GM12874 (cell line): ENCODE data around the gene PAX8.

Experiments
- TF ChIP-seq, protein P1 (sequence below): IDR thresholded peaks from 2 replicates; pipeline ENCODE4 v1.5.1; 2011; ENCODE audit warnings: low read depth, mild to moderate bottlenecking, control low read depth, low read length, moderate library complexity; ENCODE audit not compliant: insufficient read depth

The PAX8 gene

DNA sequence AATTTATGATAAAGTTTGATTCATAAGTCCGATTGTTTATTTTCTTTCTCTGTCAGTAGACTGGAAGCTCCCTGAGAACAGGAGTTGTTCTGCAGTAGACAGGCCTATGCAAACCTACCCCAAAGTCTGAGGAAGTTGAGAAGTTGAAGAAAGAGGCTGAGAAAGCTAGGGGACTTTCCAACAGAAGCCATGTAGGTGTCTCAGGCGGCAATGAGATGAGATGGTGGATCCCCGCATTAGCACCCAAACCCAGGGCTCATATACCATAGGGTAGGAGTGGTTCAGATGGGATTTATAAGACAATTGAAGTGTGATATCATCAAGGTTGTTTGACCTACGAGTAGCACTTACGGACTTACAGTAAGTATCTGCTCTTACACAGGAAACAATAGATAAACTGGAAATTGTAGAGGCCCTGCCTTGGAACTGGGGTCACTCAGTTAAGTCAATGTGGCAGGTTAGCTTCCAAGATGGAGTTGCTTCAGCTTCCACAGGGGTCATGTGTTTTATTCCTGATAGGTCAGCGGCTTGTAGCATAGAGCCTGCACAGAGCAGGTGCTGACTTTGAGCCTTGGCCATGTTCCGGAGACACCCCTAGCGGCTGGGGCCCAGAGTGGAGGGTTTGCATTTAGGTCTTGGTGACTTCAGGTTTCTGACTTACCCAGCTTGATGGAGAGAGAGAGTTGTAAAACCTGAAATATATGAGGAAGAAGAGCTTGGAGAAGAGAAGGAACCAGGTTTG is 107.2 kb downstream of the PAX8 start:
- TF ChIP-seq, protein P1, sequence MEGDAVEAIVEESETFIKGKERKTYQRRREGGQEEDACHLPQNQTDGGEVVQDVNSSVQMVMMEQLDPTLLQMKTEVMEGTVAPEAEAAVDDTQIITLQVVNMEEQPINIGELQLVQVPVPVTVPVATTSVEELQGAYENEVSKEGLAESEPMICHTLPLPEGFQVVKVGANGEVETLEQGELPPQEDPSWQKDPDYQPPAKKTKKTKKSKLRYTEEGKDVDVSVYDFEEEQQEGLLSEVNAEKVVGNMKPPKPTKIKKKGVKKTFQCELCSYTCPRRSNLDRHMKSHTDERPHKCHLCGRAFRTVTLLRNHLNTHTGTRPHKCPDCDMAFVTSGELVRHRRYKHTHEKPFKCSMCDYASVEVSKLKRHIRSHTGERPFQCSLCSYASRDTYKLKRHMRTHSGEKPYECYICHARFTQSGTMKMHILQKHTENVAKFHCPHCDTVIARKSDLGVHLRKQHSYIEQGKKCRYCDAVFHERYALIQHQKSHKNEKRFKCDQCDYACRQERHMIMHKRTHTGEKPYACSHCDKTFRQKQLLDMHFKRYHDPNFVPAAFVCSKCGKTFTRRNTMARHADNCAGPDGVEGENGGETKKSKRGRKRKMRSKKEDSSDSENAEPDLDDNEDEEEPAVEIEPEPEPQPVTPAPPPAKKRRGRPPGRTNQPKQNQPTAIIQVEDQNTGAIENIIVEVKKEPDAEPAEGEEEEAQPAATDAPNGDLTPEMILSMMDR, result no peak

DNA sequence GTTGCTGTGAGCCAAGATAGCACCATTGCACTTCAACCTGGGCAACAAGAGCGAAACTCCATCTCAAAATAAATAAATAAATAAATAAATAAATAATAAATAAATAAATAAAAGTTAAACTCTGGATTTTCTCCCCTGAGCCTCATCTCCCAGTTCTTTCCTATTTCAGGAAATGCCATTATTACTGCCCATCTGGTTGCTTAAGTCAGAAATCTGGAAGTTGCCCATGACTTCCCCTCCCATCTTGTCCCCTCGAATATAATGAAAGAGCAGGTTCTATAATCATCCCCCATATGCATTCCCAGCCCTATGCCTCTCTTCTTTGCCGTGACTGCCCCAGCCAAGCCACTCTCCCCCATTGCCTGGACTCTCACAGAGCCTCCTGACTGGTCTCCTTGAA is 109.1 kb downstream of the PAX8 start:
- TF ChIP-seq, protein P1, result no peak

DNA sequence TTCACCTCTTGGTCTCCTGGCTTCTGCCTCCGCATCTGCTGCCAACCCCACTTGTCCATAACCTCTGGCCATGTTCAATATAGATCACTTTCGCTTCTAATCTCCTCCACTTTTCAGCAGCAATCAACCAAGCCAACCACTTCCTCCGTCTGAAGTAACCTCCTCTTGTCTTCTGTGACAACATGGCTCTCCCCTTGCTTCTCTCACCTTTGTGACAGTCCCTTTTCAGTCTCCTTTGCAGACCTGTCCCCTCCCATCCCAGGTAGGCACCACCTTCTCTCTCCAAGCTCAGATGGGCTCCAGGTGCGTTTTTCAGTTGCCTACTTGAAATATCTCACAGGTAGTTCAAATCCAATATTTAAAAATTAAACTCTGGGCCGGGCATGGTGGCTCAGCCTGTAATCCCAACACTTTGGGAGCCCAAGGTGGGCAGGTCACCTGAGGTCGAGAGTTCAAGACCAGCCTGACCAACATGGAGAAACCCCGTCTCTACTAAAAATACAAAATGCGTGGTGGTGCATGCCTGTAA is 109.7 kb downstream of the PAX8 start:
- TF ChIP-seq, protein P1, result no peak

DNA sequence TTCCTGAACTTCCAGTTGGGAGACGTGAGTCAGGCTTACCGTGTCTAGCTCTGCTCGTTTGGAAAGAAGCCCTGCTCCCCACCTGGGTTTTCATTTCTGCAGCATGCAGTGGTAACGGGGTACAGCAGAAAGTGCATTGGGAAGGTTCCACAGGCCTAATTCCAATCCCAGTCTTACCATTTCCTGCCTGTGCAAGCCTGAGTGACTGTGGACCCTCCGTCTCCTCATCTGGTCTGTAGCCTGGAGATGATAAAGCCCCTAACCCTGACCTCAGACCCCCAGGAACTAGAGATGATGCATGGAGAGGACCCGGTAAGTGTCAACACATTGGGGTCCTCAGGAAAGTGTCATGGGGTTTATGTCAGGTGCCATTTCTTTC is 110.8 kb downstream of the PAX8 start:
- TF ChIP-seq, protein P1, result no peak

DNA sequence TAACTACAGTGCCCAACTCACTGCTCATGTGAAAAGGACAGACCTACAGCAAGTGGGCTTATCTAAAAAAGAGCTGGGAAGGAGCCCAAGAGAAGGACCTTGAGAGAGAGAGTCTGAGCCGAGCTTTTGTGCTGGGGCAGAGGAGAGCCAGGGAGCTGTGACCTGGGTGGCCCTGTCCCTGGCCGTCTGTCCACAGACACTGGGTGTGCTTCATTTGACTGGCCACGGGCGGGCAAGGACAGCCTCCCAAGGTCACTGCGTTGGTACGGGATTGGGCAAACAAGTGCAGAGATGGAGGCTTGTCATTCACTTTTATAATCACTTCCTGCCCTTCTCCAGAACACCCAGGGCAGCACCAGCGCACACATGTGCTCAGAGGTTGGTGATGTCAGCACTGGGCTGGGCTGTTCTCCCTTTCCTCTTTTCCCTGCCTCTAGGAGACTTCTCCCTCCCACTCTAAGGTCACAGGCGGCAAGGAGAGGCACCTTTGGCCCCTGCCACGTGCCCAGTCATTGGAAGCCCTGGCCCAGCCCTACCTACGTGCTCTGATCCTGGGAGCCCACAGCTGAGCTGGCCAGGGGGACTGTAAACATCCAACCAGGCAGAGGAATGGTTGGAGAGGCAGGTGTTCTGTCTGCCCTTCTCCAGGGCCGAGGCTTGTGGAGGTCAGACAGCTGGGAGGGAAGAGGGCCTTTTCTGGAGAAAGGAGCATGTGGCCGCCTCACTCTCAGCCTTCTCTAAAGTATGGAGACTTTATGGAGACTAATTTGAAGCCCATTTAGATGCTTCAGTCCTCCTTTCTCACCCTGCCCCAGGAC is 111.4 kb downstream of the PAX8 start:
- TF ChIP-seq, protein P1, result no peak

DNA sequence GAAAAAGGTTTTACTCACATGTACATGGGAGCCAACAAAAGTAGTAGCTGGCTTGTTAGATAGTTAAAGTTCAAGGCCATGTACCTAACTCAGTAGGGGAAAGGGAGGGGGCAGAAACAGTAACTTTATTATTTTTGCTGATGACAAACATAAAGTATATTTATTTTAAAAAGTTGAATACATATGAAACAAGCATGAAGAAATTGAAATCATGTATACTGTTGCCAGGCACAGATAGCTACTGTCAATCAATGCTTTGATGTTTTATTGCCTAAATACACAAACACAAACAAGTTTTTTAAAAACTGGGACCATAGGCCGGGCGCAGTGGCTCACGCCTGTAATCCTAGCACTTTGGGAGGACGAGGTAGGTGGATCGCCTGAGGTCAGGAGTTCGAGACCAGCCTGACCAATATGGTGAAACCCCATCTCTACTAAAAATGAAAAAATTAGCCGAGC is 112.5 kb downstream of the PAX8 start:
- TF ChIP-seq, protein P1, result no peak
